ENCODE measurements around the gene HCN1. TPM values are rescaled to one million over a fixed set of nuclear protein-coding genes. Genes with fewer than 3 reads are reported as not detected.
"Not testable (repeated sequence)": the region's sequence is repeated elsewhere in the genome, so short reads cannot be mapped to it uniquely, and the experiment has no call there.

The HCN1 gene
- total RNA-seq, 4 donors from 2014 or later: 0.13 TPM; not detected in 3

GRCh38 chr5:45399041-45399440, 297.1 kb downstream of the HCN1 start:
- no peak for TF ChIP-seq POLR2AphosphoS5 (IDR thresholded peaks at IDR 0.05)
- TF ChIP-seq EP300 (IDR thresholded peaks at IDR 0.05): no peak
- no peak for TF ChIP-seq CTCF (IDR thresholded peaks at IDR 0.05)
- TF ChIP-seq POLR2A (IDR thresholded peaks at IDR 0.05): no peak
- Histone ChIP-seq H3K36me3 (no peaks in the 10 kb centered on the region), H3K27ac (no peak overlapping the region), H3K9me3 (no peaks in the 10 kb centered on the region), H3K4me3 (no peak overlapping the region), H3K4me1 (no peaks in the 10 kb centered on the region), H3K27me3 (no peaks in the 10 kb centered on the region)
- WGBS: 59% methylated on average over 1 of the region's 1 CpG
- no peak for DNase-seq (ENCODE audit: low spot score in 2 of 2)

GRCh38 chr5:45385321-45386058, 310.7 kb downstream of the HCN1 start:
- no peaks in the 10 kb centered on the region for H3K9me3 ChIP-seq
- no peak overlapping the region for H3K27ac ChIP-seq
- 52% methylated on average over 6 of the region's 6 CpGs for WGBS
- TF ChIP-seq POLR2A (IDR thresholded peaks at IDR 0.05) (no peak), POLR2AphosphoS5 (IDR thresholded peaks at IDR 0.05) (no peak)
- no peaks in the 10 kb centered on the region for H3K36me3 ChIP-seq
- DNase-seq (ENCODE audit: low spot score in 2 of 2): no peak
- H3K4me1 ChIP-seq: no peaks in the 10 kb centered on the region
- no peaks in the 10 kb centered on the region for H3K27me3 ChIP-seq
- H3K4me3 ChIP-seq: no peak overlapping the region

GRCh38 chr5:45383985-45384384, 312.2 kb downstream of the HCN1 start:
- H3K4me1 ChIP-seq: no peaks in the 10 kb centered on the region
- no peaks in the 10 kb centered on the region for H3K9me3 ChIP-seq
- no peak for TF ChIP-seq POLR2A (IDR thresholded peaks at IDR 0.05)
- no peak for TF ChIP-seq POLR2AphosphoS5 (IDR thresholded peaks at IDR 0.05)
- no peak for TF ChIP-seq EP300 (IDR thresholded peaks at IDR 0.05)
- TF ChIP-seq CTCF (IDR thresholded peaks at IDR 0.05): no peak
- WGBS: 36% methylated on average over 2 of the region's 2 CpGs
- DNase-seq (ENCODE audit: low spot score in 2 of 2): no peak
- no peak overlapping the region for H3K4me3 ChIP-seq
- H3K27ac ChIP-seq: no peak overlapping the region
- H3K27me3 ChIP-seq: no peaks in the 10 kb centered on the region
- no peaks in the 10 kb centered on the region for H3K36me3 ChIP-seq

- H3K27me3 ChIP-seq: no peaks in the 10 kb centered on the region
These were observed 313.6 kb downstream of the HCN1 start for GRCh38 chr5:45382583-45382982.

GRCh38 chr5:45376417-45376816, 319.8 kb downstream of the HCN1 start:
- no peak for DNase-seq (ENCODE audit: low spot score in 2 of 2)
- Histone ChIP-seq H3K4me1 (no peaks in the 10 kb centered on the region), H3K4me3 (no peak overlapping the region), H3K36me3 (no peaks in the 10 kb centered on the region), H3K27ac (no peak overlapping the region), H3K27me3 (no peaks in the 10 kb centered on the region), H3K9me3 (no peaks in the 10 kb centered on the region)
- TF ChIP-seq POLR2AphosphoS5 (IDR thresholded peaks at IDR 0.05): no peak
- TF ChIP-seq POLR2A (IDR thresholded peaks at IDR 0.05): no peak
- WGBS: 45% methylated on average over 2 of the region's 2 CpGs

More at GRCh38 chr5:45382583-45382982, 313.6 kb downstream of the HCN1 start:
- no peaks in the 10 kb centered on the region for H3K4me1 ChIP-seq
- WGBS: 86% methylated on average over 2 of the region's 2 CpGs
- no peaks in the 10 kb centered on the region for H3K36me3 ChIP-seq
- TF ChIP-seq POLR2AphosphoS5 (IDR thresholded peaks at IDR 0.05) (no peak), EP300 (IDR thresholded peaks at IDR 0.05) (no peak), POLR2A (IDR thresholded peaks at IDR 0.05) (no peak), CTCF (IDR thresholded peaks at IDR 0.05) (no peak)
- no peak for DNase-seq (ENCODE audit: low spot score in 2 of 2)
- no peaks in the 10 kb centered on the region for H3K9me3 ChIP-seq
- no peak overlapping the region for H3K27ac ChIP-seq
- H3K4me3 ChIP-seq: no peak overlapping the region

GRCh38 chr5:45372629-45373028, 323.6 kb downstream of the HCN1 start:
- DNase-seq (ENCODE audit: low spot score in 2 of 2): no peak
- no peaks in the 10 kb centered on the region for H3K4me1 ChIP-seq
- TF ChIP-seq POLR2A (IDR thresholded peaks at IDR 0.05): no peak
- no peak for TF ChIP-seq POLR2AphosphoS5 (IDR thresholded peaks at IDR 0.05)
- no peak for TF ChIP-seq EP300 (IDR thresholded peaks at IDR 0.05)
- no peak for TF ChIP-seq CTCF (IDR thresholded peaks at IDR 0.05)
- WGBS: 91% methylated on average over 10 of the region's 10 CpGs
- no peak overlapping the region for H3K4me3 ChIP-seq
- H3K36me3 ChIP-seq: no peaks in the 10 kb centered on the region
- no peaks in the 10 kb centered on the region for H3K27me3 ChIP-seq
- H3K27ac ChIP-seq: no peak overlapping the region
- no peaks in the 10 kb centered on the region for H3K9me3 ChIP-seq

GRCh38 chr5:45371423-45371822, 324.8 kb downstream of the HCN1 start:
- WGBS: 93% methylated on average over 8 of the region's 8 CpGs
- H3K4me3 ChIP-seq; H3K36me3 ChIP-seq; H3K4me1 ChIP-seq; DNase-seq (ENCODE audit: low spot score in 2 of 2); H3K27ac ChIP-seq; H3K27me3 ChIP-seq; H3K9me3 ChIP-seq: not testable (repeated sequence)

Data from suprapubic skin (tissue), 4 donors.